Measurements from ENCODE around the gene GLTPD2. TPM values are rescaled to one million over a fixed set of nuclear protein-coding genes. Genes with fewer than 3 reads are reported as not detected.
A peak's percentile ranks its signal among the peaks of the same experiment; 100 is the strongest.

Gene GLTPD2
- not detected for total RNA-seq
- long read RNA-seq: 0 reads

GRCh38 chr17:4788807-4789700 is at the start of gene GLTPD2:
Gene GLTPD2, plus strand, starts transcription at chr17:4788964. Its CDS starts 48 bp downstream, at chr17:4789012.
- Histone ChIP-seq H3K27me3 (ENCODE audit: low read depth) (peaks cover 21% of the 10 kb centered on the region), H3K4me1 (peaks cover 33% of the 10 kb centered on the region), H3K9me3 (no peaks in the 10 kb centered on the region), H3K36me3 (no peaks in the 10 kb centered on the region), H3K4me3 (peak within 1 kb of the TSS; percentile 76), H3K27ac (peak within 1 kb of the TSS; percentile 96)
- intact Hi-C loops (cut with DNase I): loop anchor here (10.0 kb wide), 1 partner anchor 54 kb away; the partner anchor contains the start of genes CXCL16, MED11 and ZMYND15
- TF ChIP-seq CTCF (IDR thresholded peaks at IDR 0.05): no peak
- ATAC-seq (peak; percentile 3 to 7), DNase-seq (no peak)

GRCh38 chr17:4739122-4740024 is 49.4 kb upstream of the GLTPD2 start, which contains the start of the genes CXCL16 and ZMYND15:
Gene CXCL16, minus strand, starts transcription at chr17:4739928. Its CDS starts 589 bp downstream, at chr17:4739339.
Gene ZMYND15, plus strand, starts transcription at chr17:4739833. Its CDS starts 716 bp downstream, at chr17:4740549.
- no peaks in the 10 kb centered on the region for H3K9me3 ChIP-seq
- H3K36me3 ChIP-seq: peaks cover 8% of the 10 kb centered on the region
- H3K27me3 ChIP-seq (ENCODE audit: low read depth): peaks cover 2% of the 10 kb centered on the region
- H3K4me1 ChIP-seq: peaks cover 22% of the 10 kb centered on the region
- no peak for TF ChIP-seq CTCF (IDR thresholded peaks at IDR 0.05)
- peak; percentile 83 to 86 for ATAC-seq
- peak; percentile 81 for DNase-seq
- intact Hi-C loops (cut with DNase I): loop anchor here (10.0 kb wide), 1 partner anchor 45 kb away; the partner anchor contains the start of genes GLTPD2 and VMO1
- H3K27ac ChIP-seq: peak within 1 kb of the TSS; percentile 84
- H3K4me3 ChIP-seq: peak within 1 kb of the TSS; percentile 90

- DNase-seq (no peak), ATAC-seq (no peak)
- Histone ChIP-seq H3K36me3 (peaks cover 2% of the 10 kb centered on the region), H3K4me3 (peak overlapping the region; percentile 90), H3K4me1 (peaks cover 15% of the 10 kb centered on the region), H3K27me3 (ENCODE audit: low read depth) (peaks cover 7% of the 10 kb centered on the region), H3K9me3 (no peaks in the 10 kb centered on the region), H3K27ac (peak overlapping the region; percentile 84)
- no peak for TF ChIP-seq CTCF (IDR thresholded peaks at IDR 0.05)
- intact Hi-C loops (cut with DNase I): no loop called here
Observed at GRCh38 chr17:4740025-4740351, 48.8 kb upstream of the GLTPD2 start.

- Histone ChIP-seq H3K4me1 (peaks cover 13% of the 10 kb centered on the region), H3K27me3 (ENCODE audit: low read depth) (peaks cover 7% of the 10 kb centered on the region), H3K4me3 (no peak overlapping the region), H3K27ac (no peak overlapping the region), H3K9me3 (no peaks in the 10 kb centered on the region), H3K36me3 (no peaks in the 10 kb centered on the region)
- TF ChIP-seq CTCF (IDR thresholded peaks at IDR 0.05): no peak
- ATAC-seq (no peak), DNase-seq (no peak)
- intact Hi-C loops (cut with DNase I): no loop called here
Observed at GRCh38 chr17:4740584-4740983, 48.2 kb upstream of the GLTPD2 start.

GRCh38 chr17:4741544-4741943 is 47.2 kb upstream of the GLTPD2 start:
- peaks cover 7% of the 10 kb centered on the region for H3K27me3 ChIP-seq (ENCODE audit: low read depth)
- no peak for ATAC-seq
- H3K27ac ChIP-seq: no peak overlapping the region
- H3K9me3 ChIP-seq: no peaks in the 10 kb centered on the region
- peaks cover 13% of the 10 kb centered on the region for H3K4me1 ChIP-seq
- intact Hi-C loops (cut with DNase I): no loop called here
- DNase-seq: peak; percentile 26
- no peaks in the 10 kb centered on the region for H3K36me3 ChIP-seq
- no peak for TF ChIP-seq CTCF (IDR thresholded peaks at IDR 0.05)
- no peak overlapping the region for H3K4me3 ChIP-seq

Measured in lower lobe of right lung (tissue), 2 donors.